ENCODE results near the gene CRYL1.

CRYL1 gene

DNA sequence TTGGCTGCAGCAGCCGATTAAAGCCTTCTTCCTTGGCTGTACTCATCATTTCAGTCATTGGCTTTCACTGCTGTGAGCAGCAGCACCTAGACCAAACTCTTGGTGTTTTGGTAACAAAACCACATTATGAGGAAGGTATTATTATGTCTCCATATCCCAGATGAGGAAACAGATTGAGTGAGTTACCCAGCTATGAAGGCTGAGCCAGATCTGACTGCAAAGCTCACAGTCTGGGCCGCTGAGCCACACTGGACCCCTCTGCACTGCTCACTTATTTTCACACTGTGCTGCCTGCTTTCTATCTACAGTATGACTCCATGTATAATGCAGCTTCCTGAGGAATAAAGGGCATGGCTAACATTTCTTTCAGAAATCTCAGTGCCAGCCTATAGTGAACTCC, 24.5 kb downstream of the CRYL1 start:
- no peak for DNase-seq (ENCODE audit: extremely low read depth, low read depth)
- TF ChIP-seq, protein P1, sequence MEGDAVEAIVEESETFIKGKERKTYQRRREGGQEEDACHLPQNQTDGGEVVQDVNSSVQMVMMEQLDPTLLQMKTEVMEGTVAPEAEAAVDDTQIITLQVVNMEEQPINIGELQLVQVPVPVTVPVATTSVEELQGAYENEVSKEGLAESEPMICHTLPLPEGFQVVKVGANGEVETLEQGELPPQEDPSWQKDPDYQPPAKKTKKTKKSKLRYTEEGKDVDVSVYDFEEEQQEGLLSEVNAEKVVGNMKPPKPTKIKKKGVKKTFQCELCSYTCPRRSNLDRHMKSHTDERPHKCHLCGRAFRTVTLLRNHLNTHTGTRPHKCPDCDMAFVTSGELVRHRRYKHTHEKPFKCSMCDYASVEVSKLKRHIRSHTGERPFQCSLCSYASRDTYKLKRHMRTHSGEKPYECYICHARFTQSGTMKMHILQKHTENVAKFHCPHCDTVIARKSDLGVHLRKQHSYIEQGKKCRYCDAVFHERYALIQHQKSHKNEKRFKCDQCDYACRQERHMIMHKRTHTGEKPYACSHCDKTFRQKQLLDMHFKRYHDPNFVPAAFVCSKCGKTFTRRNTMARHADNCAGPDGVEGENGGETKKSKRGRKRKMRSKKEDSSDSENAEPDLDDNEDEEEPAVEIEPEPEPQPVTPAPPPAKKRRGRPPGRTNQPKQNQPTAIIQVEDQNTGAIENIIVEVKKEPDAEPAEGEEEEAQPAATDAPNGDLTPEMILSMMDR (IDR thresholded peaks at IDR 0.05; ENCODE audit: low read depth, low read length) = no peak

DNA sequence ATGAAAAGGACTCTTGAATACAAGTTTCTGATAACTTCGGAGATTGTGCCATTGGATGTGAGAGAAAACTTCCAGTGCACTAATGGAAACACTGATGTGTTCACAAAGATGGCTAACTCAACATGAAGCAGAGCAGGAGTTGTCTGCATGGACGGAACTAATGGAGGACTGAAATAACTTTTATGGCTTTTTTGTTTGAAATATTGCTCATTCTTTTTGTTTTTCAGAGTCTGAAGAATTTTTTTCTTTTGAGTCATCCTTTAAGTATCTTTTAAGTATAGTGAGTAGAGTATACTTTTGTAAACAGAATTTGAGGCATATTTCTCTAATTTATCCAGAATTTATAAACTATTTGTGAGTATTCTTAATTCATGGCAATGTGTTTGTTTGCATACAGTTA, 25.7 kb downstream of the CRYL1 start:
- TF ChIP-seq, protein P1 (IDR thresholded peaks at IDR 0.05; ENCODE audit: low read depth, low read length) = no peak
- no peak for DNase-seq (ENCODE audit: extremely low read depth, low read depth)

DNA sequence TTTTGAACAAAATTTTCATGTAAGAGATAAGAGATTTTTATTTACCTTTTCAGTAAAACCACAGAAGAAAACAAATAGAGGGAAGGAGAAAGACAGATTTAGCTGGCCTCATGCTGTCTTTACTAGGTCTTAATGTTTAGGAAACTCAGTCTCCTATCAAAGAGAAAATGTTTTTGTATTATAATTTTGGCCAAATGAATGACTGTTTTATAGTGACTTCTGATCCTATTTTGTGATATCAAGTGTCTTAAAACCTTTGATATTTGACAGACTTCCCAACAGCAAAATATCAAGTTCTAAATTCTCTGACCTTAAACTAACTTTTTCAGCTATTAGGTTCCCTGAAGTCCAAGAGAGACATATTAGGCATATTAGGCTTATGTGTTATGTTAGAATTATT, 27.0 kb downstream of the CRYL1 start:
- TF ChIP-seq, protein P1 (IDR thresholded peaks at IDR 0.05; ENCODE audit: low read depth, low read length) = no peak
- no peak for DNase-seq (ENCODE audit: extremely low read depth, low read depth)

DNA sequence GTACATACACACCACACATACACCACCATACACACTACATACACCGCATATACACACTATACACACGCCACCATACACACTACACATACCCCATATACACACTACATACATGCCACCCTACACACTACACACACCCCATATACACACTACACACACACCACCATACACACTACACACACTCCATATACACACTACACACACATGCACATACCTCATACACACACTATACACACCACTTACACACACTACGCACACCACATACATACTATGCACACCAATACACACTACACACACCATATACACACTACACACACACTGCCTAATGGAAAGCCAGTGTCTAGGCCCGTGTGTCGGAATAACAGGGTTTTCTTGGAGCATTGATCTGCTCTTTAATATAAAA, 27.5 kb downstream of the CRYL1 start:
- TF ChIP-seq, protein P1 (IDR thresholded peaks at IDR 0.05; ENCODE audit: low read depth, low read length) = no peak
- DNase-seq (ENCODE audit: extremely low read depth, low read depth) = no peak

GRCh38 chr13:20497006-20497775, 28.5 kb downstream of the CRYL1 start:
- no peak for DNase-seq (ENCODE audit: extremely low read depth, low read depth)
- TF ChIP-seq, protein P1 (IDR thresholded peaks at IDR 0.05; ENCODE audit: low read depth, low read length) = no peak

- peak; percentile 41 for DNase-seq (ENCODE audit: extremely low read depth, low read depth)
Measured at GRCh38 chr13:20495087-20496023, 30.3 kb downstream of the CRYL1 start.

More at GRCh38 chr13:20495087-20496023, 30.3 kb downstream of the CRYL1 start:
- TF ChIP-seq, protein P1 (IDR thresholded peaks at IDR 0.05; ENCODE audit: low read depth, low read length) = peak; percentile 96

All from AG09319 (cell line).